HG02642 (cell line): ENCODE data around the gene TM4SF20.

Experiments
- ATAC-seq: cut with Tn5 transposase; IDR thresholded peaks from one replicate; pipeline ENCODE4 v1.9.1; 2021; ENCODE audit warnings: mild to moderate bottlenecking; ENCODE audit not compliant: unreplicated experiment, poor library complexity

Gene TM4SF20, protein sequence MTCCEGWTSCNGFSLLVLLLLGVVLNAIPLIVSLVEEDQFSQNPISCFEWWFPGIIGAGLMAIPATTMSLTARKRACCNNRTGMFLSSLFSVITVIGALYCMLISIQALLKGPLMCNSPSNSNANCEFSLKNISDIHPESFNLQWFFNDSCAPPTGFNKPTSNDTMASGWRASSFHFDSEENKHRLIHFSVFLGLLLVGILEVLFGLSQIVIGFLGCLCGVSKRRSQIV

DNA sequence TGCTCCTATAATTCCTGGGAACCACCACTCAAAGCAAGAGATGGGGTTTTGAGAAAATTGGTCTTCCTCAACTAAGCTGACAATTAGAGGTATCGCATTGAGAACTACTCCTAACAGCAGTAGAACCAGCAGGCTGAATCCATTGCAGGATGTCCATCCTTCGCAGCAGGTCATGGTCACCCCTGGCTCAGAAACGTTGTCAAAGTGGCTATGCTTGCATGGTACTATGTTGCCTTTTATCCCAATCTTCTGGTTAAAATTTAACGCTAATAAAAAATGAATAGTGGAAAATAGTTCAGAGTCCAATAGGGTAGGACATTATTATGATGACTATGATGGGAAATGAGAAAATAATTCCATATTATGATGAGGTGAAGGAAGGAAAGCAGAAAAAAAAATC is at the start of gene TM4SF20:
Gene TM4SF20, minus strand, starts transcription at position 212 of the 400 bp plus-strand sequence. Its CDS starts 38 bp downstream, at position 174.
- ATAC-seq: no peak

DNA sequence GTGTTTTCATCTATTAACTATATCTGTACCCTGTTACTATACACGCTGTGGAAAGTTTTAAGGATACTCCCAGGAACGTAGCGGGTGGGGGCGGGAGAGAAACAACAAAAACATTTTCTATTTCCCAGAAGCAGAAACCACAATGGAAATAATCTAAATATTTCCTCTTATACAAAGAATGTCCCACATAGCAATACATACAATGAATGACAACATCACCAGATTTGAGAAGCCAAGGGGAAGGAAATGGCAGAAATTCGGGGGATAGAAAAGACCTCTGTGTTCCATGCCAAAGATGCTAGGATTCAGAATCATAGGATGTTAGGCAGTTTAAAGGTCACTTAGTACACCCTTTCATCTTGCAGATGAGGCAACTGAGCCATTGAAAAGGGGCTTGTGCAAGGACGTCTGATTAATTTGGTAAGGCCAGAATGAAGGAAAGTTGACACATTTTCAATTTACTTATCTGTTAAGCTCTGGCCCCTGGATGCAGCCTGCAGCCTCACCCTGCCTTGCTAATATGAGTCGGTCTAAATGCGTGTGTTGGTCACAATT is 49.7 kb upstream of the TM4SF20 start:
- ATAC-seq: no peak

DNA sequence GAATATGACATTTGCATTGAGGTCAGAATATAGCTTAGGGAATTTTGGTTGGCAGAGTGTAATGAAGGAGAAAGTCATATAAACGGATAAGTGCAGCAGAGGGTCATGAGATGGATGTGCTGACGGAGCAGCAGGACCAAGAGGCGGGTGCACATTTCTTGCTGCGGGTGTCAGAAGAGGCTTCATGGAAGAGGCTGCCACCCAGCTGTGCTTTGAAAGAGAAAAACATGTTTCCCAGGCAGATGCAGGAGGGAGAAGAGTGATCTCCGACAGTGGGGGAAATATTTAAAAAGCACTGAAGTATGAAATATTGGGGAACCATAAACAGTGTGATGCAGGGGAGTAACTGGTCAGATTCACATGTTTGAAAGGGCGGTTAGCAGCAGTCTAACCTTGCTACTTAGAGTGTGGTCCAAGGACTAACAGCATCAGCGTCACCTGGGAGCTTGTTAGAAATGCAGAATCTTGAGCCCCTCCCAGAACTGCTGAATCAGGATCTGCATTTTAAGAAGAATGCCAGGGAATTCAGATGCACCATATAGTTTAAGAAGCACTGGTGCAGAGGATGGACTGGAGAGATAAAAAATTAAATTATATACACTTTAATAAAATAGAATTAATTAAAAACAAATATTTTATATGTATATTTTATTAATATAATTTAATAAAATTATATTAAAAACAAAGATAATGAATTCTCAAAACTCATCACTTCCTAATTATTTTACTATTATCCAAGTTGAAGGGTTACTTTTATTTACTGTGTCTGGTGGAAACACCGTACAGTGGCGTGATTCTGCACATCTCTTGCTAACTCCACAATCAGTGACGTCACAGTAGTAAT is 44.8 kb upstream of the TM4SF20 start:
- no peak for ATAC-seq

DNA sequence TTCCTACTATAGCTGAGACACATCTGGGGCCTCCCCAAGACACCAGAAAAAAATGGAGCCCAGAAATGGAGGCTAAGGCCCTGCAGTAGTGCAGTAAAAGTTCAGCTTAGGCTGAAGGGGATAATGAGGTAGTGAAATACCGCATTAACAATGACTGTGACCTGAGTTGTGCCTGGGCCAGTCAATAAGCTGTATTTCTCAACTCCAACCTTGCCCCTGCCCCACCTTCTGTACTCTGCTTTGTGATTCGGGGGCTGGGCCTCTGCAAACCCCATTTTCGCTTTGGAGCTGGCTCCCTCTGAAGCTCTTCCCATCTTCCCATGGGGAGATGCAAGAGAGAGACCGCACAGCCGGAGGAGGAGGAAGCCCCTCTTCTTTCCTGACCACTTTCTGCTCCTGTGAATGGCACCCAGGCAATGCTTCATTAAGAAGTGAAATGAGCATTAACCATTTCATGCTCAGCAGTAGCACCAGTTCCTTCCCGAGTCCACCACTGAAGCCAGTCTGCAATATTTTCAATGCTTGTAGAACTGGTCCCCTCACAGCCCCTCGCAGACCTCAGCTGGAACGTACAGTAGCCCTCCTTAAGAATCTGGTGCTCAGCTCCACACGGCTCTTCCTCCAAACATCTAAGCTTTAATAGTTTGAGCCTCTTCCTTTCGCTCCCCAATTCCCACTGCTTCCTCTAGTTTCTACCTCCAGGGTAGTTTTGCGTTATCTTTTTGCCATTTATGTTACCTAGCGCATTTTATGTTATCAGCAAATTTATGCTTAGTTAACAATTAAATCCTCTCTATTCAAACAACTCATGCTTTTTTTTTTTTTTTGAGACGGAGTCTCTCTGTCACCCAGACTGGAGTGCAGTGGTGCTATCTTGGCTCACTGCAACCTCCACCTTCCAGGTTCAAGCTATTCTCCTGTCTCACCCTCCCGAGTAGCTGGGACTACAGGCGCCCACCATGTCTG is 41.3 kb upstream of the TM4SF20 start:
- no peak for ATAC-seq

DNA sequence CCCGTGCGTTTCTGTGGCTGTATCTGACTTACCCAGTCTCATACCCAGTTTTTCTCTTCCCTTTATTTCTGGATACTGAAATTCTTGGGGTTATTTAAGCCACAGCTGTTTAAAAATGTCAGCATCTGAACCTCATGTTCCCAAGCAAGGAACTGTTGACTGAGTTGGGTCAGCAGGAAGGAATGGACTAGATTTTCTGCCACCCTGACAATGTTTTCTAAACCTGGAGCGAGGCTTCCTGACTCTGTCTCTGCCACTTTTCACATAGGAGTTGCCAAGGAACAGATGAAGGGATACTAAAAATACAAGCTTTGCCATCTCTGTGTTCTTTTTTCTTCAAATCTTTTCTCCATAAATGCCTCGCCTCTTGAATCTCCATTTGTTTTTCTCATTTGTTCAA is 37.6 kb upstream of the TM4SF20 start:
- ATAC-seq: no peak

DNA sequence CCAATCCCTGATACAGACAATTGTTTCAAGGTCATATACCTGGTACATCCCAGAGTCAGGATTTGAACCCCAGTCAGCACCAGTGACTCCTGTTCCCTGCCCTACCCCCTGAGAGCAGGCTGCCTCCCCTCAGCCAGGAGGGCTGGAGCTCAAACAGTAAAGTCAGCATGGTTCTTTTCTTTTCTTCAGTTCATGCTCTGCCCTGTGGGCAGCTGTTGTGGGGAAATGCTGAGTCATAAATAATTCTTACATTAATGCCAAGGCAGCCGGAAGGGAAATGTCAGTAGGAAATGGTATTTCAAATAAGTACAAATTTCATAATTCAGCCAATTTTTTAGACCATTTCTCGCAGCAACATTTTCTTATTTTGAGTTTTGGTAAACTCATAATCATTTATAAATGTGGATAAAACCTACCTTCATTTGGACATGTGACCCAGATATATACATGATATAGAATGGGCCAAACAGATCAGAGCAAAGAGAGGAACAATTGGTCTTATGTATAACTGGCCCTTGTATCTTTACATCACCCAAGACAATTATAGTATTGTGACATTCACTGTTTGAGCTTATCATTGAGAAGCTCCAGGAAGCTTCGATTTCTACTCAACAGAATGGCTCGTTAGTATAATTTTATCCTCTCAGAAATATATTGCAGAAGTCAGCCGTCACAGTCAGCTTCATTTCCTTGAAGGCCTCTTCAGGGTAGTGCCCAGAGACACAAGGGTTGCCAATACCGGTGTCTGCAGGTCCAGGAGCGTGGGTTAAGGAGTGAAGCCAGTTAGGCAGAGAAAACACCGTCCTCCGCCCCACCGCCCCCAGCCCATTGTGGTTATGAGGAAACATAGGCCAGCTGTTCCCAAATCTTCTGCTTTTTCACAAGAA is 36.7 kb upstream of the TM4SF20 start:
- no peak for ATAC-seq

DNA sequence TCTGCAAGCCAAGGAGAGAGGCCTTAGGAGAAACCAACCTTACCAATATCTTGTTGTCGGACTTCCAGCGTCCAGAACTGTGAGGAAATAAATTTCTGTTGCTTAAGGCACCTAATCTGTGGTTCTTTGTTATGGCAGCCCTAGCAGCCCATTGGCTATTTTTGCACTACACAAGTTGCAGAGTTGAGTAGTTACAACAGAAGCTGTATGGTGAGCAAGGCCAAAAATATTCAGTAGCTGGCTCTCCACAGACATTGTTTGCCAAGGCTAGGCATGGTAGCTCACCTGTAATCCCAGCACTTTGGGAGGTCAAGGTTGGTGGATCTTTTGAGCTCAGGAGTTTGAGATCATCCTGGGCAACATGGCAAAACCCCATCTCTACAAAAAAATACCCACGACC is 35.7 kb upstream of the TM4SF20 start:
- no peak for ATAC-seq

DNA sequence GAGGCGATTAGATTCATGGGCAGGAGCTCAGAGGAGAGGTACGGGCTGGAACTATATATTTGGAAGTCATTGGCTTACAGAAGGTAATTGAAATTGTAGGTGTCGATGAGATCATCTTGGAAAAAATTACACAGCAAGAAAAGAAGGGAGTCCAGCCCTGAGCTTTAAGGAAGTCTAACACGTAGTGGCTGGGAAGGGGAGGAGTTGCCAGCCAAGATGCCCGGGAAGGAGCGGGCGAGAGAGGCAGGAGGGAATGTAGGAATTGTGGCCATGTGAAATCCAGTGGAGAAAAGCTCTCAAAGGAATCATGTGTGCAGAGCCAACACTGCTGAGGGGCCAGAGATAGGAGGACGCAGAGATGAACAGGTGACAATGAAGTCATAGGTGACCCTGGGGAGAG is 34.3 kb upstream of the TM4SF20 start:
- ATAC-seq: no peak

DNA sequence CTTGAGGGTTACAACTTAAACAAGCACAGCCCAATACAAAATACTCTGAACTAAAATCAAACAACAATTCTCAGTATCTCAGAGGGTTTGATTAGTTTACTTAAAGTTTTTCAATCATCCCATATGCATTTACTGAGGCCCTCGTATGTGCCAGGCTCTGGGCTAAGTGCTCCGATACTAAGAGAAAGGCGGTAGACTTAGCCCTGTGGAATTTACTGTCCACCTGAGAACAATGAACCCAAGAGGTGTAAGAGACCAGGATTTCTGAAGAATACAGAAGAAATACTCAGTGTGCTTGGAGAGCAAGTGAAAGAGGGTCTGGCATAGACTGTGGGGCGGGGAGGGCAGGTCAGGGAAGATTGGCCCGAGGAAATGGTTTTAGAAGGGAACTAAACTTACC is 33.8 kb upstream of the TM4SF20 start:
- no peak for ATAC-seq

DNA sequence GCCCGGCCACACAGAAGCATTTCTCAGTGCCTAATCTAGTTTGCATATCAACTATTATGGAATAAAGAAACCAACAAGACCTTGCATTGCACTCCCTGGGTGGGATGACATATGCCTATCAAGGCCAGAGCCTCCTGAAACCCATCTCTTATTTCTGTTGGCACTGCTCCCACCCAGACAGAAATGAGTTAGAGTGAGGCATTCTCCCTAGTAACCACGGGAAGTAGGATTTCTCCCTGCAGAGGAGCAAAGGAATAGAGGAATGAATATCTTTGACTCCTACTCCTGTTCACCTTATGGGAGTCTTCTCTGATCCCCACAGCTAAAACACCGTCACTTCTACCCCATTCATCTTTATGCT is 32.9 kb upstream of the TM4SF20 start:
- ATAC-seq: no peak

DNA sequence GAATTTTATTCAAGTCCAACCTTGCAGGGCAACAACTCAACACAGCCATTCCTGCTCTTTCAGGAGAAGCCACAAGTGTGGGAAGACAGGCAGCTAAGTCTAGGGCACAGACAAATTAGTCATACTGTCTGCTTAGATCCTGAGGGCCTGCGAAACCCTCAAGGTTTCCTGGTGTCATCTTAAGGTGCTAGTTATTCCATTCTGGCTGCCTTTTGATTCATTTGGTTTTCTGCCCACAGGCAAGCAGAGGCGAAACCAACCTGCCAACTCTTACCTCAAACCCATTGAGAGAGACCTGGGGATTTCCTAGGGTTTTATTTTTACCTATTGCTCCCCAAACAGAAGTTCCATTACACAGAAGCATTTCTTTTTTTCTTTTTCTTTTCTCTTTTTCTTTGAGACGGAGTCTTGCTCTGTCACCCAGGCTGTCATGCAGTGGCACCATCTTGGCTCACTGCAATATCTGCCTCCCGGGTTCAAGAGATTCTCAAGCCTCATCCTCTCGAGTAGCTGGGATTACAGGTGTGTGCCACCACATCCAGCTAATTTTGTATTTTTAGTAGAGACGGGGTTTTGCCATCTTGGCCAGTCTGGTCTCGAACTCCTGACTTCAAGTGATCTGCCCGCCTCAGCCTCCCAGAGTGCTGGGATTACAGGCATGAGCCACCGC is 32.3 kb upstream of the TM4SF20 start:
- peak; percentile 81 for ATAC-seq

DNA sequence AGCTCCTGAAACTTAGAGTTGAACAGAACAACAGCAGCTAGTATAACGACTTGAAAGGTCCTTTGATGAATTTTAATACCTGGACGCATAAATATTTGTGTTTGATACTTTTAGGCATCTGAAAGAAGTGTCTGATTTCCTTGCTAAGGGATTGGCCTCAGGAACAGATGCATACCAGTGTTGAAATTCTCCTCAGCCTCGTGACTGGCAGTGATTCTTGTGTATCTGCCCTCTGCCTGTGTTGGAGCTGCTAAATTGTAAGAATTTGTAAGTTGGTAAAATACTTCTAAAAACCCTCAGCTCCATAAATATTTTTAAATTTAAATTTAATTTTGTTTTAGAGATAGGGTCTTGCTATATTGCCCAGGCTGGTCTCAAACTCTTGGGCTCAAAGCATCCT is 31.1 kb upstream of the TM4SF20 start:
- ATAC-seq: no peak

DNA sequence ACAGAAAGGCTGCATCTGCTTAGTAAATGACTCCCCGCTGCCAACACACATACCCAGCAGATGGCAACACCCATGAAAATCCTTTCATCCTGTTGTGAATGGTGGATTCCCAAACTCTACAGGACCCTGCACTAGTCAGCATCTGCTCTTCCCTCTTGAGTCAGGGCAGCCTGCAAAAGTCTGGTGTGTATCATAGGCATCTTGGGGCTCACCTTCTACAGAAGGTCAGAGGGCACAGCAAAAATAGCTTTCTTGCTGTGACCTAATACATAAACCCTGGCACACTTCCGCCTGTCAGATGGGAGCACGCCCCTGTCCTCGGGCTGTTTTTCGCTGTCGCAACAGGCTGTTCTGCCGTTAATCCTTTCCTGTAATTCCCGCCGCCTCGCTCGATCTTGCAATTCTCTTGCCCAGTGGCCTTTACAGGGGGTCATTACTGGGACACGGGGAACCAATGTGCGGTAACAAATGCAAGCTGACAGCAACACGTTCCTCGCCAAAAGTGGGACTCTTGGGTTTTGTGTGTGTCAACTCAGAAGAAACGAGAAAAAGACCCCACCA is 28.6 kb upstream of the TM4SF20 start:
- ATAC-seq: no peak

DNA sequence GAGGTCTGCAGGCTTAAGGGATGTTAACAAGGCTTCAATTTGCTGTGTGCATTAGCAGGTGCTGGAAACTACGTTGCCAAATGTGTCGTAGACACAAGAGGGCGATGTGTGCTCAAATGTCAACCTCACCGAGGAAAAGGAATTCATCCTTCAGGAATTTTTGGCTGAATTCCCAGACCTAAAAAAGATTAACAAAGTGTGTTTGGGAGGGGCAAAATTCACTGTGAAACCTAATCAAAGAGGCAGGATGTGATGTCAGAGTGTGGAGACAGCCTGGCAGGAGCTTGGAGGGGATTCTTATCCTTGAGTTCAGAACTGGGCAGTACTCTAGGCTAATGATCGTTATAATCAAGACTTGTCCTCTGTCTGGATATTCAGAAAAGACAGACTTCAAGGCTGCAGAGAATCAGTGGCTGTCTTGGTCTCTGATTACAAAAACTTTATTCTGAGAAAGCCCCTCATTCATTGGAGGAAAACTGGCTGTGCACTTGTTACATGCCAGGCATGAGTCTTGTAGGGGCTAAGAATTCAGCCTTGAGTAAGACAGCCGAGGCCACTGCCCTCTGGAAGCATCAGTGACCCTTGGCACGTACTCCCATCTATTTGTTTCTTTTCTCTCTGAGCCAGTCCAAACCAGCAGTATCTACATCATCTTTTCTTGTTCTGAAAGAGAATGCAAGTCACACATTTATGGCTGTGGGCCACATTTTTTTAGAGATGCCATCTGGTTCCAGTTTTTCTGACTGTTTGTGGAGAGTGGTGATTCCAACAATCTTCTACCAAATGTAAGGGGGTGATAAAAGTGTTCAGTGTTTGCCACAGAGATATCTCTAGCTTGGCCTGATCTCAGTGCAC is 27.3 kb upstream of the TM4SF20 start:
- ATAC-seq: peak; percentile 44

DNA sequence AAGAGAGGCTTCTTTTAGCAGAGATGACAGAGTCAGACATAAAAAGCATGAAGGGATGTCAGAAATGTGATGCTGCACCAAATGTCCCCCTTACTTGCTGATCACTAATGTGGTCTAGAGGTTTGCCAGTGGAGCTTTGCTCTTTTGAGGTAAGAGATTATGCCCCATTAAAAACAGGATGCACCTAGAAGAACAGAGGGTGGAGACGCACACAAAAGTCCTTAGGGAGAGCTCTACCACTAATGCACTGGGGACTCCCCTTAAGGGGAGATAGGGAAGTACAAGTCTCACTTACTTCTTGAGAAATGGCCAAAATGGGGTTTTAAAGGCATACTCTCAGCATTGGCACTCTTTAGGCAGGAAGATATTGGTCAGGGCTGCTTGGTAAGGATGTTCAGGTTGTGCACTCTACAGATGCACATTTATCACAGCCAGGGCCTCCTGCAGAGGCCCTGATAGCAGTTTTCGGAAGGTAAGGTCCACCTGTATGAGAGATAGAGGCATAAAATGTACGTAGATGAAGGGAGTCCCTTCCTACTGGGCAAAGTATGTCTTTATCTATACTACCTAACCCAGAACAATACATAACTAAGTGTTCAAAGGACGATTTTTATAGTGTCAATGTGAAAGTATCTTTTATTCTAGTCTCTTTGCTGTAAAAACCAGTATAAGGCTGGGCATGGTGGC is 25.6 kb upstream of the TM4SF20 start:
- no peak for ATAC-seq

DNA sequence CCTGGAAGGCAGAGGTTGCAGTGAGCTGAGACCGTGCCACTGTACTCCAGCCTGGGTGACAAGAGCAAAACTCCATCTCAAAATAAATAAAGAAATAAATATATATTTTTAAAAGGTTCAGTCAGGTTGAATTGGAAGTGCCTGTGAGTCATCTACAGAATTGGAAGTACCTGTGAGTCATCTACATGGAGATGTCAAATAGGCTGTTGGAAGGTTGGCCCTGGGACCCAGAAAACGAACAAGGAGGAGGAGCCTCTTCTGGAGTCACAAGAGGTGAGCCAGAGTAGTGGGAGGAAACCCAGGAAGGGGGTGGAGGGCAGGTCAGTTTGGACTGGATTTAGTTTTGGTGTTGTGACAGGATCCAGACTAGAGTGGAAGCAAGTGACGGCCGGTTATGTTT is 23.9 kb upstream of the TM4SF20 start:
- no peak for ATAC-seq

DNA sequence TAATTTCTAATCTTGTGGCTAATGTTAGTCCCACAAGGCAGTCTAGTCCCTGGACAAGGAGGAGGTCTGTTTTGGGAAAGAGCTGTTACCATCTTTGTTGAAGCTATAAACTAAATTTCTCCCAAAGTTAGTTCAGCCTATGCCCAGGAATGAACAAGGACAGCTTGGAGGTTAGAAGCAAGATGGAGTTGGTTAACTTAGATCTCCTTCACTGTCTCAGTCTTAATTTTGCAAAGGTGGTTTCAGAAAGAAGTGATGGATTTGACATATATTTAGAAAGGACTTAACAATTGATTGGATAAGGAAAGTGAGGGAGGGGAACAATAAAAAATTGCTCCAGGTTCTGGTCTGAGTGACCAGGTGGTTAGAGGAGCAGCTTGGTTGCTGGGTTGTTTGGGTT is 23.2 kb upstream of the TM4SF20 start:
- ATAC-seq: no peak
